Thoracic aorta (tissue), 2 donors: ENCODE results near the gene LCE7A. TPM values are rescaled to one million over a fixed set of nuclear protein-coding genes. Genes with fewer than 3 reads are reported as not detected.

Experiments
- ATAC-seq: fragments of 150-250 bp; one replicate; pipeline ENCODE4 v1.8.0; 2017; ENCODE audit warnings: low read depth; ENCODE audit not compliant: insufficient number of reproducible peaks, low FRiP score
- DNase-seq: peaks from one replicate; pipeline ENCODE4 v3.0.0-alpha.2; 2020; ENCODE audit warnings: low spot score
- H3K27ac ChIP-seq, 2 donors: fragments of 200-600 bp; sonication (generic); 1 replicate in 1 of 2; 2 replicates in 1 of 2; pipeline ENCODE4 v1.5.1; 2016; ENCODE audit warnings: mild to moderate bottlenecking in 2 of 2, moderate library complexity in 2 of 2
- H3K27me3 ChIP-seq: fragments of 200-600 bp; sonication (generic); replicated peaks from 2 replicates; pipeline ENCODE4 v1.6.0; 2016; ENCODE audit warnings: mild to moderate bottlenecking; ENCODE audit not compliant: insufficient read depth
- H3K36me3 ChIP-seq: fragments of 200-600 bp; sonication (generic); one replicate; pipeline ENCODE4 v1.5.1; 2016
- H3K4me1 ChIP-seq, 2 donors: fragments of 200-600 bp; sonication (generic); 1 replicate in 1 of 2; 2 replicates in 1 of 2; pipeline versions ENCODE4 v1.5.1 to v1.6.0; 2016; ENCODE audit warnings: low read depth in 2 of 2, mild to moderate bottlenecking in 1 of 2; ENCODE audit not compliant: control insufficient read depth in 1 of 2
- H3K4me3 ChIP-seq: fragments of 200-600 bp; sonication (generic); 2 replicates; pipeline ENCODE4 v1.5.1; 2016; ENCODE audit warnings: mild to moderate bottlenecking
- H3K9me3 ChIP-seq: fragments of 200-600 bp; sonication (generic); 2 replicates; pipeline ENCODE4 v1.5.1; 2016
- total RNA-seq, 2 donors: library from RNA; depleted of rRNA; stranded (reverse); fragments of >200 nt; gene quantifications; one replicate each; pipeline versions ENCODE4 v1.1.0 to v1.2.3, GENCODE V29; 2016
- TF ChIP-seq, protein P1 (sequence below): fragments of 200-600 bp; sonication (generic); IDR thresholded peaks from one replicate; pipeline ENCODE4 v1.5.1; 2019; ENCODE audit warnings: antibody characterized with exemption

The LCE7A gene
- total RNA-seq, 2 donors from 2014 or later = not detected

DNA sequence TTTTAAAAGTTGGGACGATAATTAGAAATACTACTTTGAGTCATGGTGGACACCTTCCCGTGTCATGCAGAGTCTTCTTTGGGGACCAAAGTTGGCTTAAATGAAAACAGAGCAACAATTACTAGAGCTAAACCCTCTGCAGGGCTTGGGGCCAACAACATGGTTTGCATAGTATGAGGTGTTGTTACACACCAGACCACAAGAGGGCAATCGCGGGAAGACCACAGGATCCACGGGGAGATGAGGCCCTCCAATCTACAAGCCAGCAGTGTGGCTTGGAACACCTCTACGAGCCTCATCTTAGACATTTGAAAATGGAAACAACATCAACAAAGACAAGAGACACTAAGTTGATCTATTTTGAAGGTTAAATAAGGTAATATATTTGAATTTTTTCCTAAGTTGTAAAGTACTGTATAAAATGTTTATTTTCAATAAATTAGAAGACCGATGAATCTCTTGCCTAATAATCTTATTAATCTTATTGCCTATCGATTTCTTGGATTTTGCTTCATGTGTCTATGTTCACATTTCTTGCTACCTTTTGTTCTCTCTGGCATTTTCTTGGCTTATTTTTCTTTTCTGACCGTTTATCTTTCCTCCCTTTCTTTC is 10.1 kb downstream of the LCE7A start:
- ATAC-seq (no peak), DNase-seq (peak; percentile 9)
- Histone ChIP-seq H3K36me3 (no peaks in the 10 kb centered on the region), H3K27me3 (no peaks in the 10 kb centered on the region), H3K4me3 (no peak overlapping the region), H3K27ac (no peak overlapping the region), H3K9me3 (no peaks in the 10 kb centered on the region), H3K4me1 (no peaks in the 10 kb centered on the region)
- TF ChIP-seq, protein P1, sequence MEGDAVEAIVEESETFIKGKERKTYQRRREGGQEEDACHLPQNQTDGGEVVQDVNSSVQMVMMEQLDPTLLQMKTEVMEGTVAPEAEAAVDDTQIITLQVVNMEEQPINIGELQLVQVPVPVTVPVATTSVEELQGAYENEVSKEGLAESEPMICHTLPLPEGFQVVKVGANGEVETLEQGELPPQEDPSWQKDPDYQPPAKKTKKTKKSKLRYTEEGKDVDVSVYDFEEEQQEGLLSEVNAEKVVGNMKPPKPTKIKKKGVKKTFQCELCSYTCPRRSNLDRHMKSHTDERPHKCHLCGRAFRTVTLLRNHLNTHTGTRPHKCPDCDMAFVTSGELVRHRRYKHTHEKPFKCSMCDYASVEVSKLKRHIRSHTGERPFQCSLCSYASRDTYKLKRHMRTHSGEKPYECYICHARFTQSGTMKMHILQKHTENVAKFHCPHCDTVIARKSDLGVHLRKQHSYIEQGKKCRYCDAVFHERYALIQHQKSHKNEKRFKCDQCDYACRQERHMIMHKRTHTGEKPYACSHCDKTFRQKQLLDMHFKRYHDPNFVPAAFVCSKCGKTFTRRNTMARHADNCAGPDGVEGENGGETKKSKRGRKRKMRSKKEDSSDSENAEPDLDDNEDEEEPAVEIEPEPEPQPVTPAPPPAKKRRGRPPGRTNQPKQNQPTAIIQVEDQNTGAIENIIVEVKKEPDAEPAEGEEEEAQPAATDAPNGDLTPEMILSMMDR = peak; percentile 71

DNA sequence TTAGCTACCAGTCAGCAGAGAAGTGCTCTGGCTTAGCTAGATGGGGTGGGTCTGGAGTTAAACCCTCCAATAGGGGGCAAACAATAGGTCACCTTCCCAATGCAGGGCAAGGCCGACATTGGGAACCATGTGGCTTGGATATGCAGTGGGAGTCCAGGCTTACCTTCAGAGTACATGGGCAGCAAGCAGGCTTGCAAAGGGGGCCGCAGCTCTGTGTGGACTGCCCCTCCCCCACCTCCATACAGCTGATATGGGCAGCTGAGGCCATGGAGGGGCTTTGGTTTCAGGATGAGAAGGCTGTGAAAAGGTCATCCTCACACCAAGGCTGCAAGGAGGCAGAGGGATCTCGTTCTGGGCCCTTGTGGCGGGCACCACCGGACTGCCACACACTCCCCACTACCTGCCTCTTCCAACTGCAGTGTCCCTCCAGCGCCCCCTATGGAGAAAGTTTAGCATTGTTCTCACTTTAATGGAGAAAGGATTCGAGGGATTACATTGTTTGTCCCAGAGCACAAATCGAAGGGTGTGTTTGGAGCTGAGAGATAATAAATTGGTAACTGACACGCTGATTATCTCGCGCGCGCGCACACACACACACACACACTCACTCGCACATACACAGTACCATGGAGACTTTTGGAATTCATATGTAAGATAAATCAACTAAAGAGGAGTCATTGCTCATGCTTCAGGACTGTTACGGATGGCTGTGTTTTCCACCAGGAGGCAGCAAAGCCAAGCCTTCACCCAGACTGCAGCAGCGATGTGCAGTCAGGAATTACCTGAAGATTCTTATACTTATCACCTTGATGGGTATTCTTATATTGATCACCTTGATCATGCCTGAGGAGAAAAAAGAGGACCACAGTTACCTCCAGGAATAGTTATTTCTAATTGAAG is 11.3 kb downstream of the LCE7A start:
- Histone ChIP-seq H3K9me3 (no peaks in the 10 kb centered on the region), H3K4me1 (no peaks in the 10 kb centered on the region), H3K36me3 (no peaks in the 10 kb centered on the region), H3K27me3 (no peaks in the 10 kb centered on the region), H3K27ac (no peak overlapping the region), H3K4me3 (no peak overlapping the region)
- DNase-seq = no peak
- TF ChIP-seq, protein P1 = no peak
- no peak for ATAC-seq

DNA sequence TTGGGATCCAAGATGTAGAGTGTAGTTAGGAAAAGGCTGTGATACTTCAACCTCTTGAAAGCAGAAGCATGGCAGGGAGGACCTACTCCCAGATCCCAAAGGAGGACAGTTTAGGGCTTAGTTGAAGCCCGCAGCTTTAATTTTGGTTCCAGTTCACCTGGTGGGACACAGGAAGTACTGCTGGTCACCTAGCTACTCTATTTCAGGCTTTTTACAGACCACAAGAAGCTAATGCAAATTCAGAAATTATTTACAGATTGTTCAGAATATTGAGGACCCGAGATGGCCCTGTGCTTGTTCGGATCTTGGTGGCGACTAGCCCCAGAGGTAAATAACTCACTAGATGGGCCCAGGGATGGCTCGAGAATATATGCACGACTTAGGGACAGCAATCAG is 11.9 kb downstream of the LCE7A start:
- H3K36me3 ChIP-seq = no peaks in the 10 kb centered on the region
- DNase-seq (no peak), ATAC-seq (no peak)
- no peaks in the 10 kb centered on the region for H3K27me3 ChIP-seq
- TF ChIP-seq, protein P1 = no peak
- H3K4me3 ChIP-seq = no peak overlapping the region
- H3K4me1 ChIP-seq = no peaks in the 10 kb centered on the region
- no peak overlapping the region for H3K27ac ChIP-seq
- no peaks in the 10 kb centered on the region for H3K9me3 ChIP-seq

DNA sequence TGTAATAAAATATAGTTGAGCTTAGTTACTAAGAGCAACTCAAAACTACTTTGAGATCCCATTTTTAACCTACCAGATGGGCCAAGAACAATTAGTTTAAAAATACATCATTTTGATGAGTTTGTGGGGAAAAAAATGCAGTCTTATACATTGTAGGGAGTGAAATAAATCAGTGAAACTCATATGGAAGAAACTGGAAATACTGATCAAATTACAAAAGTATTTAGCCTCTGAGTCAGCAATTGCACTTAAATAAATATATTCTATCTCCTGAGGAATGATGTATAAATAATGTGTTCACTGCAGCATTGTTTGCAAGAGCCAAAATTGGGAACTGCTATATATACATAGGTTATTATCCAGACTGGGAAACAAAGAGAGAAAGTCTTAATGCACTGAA is 13.7 kb downstream of the LCE7A start:
- Histone ChIP-seq H3K27me3 (no peaks in the 10 kb centered on the region), H3K27ac (no peak overlapping the region), H3K4me1 (no peaks in the 10 kb centered on the region), H3K4me3 (no peak overlapping the region), H3K36me3 (no peaks in the 10 kb centered on the region), H3K9me3 (no peaks in the 10 kb centered on the region)
- DNase-seq = no peak
- TF ChIP-seq, protein P1 = no peak
- no peak for ATAC-seq

DNA sequence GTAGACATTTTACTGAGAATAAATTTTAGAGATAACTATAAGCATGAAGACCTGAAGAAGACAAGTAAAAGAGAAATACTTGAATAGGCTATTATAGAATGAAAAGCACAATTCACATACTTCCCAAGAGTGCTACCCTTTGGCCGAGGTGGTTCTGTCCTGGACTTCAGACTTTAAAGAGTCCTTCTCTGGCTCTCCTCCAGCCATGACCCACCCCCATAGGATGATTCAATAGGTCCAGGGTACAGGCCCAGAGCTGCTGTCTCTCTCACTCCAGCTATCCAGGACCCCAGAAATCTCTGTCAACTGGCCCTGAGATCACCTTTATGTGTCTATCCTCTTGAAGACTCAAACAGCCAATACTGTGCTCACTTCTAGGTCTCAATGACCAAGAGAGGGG is 17.0 kb downstream of the LCE7A start:
- H3K27me3 ChIP-seq = no peaks in the 10 kb centered on the region
- DNase-seq (no peak), ATAC-seq (no peak)
- no peaks in the 10 kb centered on the region for H3K36me3 ChIP-seq
- TF ChIP-seq, protein P1 = no peak
- H3K27ac ChIP-seq = no peak overlapping the region
- no peaks in the 10 kb centered on the region for H3K4me1 ChIP-seq
- H3K9me3 ChIP-seq = no peaks in the 10 kb centered on the region
- no peak overlapping the region for H3K4me3 ChIP-seq
